Transverse colon (tissue), 4 donors: ENCODE measurements around the gene TRIM7.

Experiments used
- POLR2AphosphoS5 ChIP-seq, 3 donors: sonication (generic); formaldehyde crosslinking; IDR thresholded peaks; one replicate each; pipeline ENCODE4 v1.6.1; 2016; ENCODE audit warnings: antibody characterized with exemption in 3 of 3
- TF ChIP-seq, protein P1 (sequence below), 5 experiments: fragments of 200-600 bp in 3 of 5; fragments of 450-650 bp in 2 of 5; sonication (generic) in 3 of 5; IDR thresholded peaks; 1 replicate in 2 of 5; 2 replicates in 3 of 5; pipeline ENCODE4 v1.5.1; 2016 to 2017; ENCODE audit warnings: antibody characterized with exemption in 5 of 5, inconsistent platforms in 3 of 5, mild to moderate bottlenecking in 2 of 5, moderate library complexity in 1 of 5

GRCh38 chr5:181190711-181191525 is 14.1 kb downstream of the TRIM7 start:
- TF ChIP-seq, protein P1, sequence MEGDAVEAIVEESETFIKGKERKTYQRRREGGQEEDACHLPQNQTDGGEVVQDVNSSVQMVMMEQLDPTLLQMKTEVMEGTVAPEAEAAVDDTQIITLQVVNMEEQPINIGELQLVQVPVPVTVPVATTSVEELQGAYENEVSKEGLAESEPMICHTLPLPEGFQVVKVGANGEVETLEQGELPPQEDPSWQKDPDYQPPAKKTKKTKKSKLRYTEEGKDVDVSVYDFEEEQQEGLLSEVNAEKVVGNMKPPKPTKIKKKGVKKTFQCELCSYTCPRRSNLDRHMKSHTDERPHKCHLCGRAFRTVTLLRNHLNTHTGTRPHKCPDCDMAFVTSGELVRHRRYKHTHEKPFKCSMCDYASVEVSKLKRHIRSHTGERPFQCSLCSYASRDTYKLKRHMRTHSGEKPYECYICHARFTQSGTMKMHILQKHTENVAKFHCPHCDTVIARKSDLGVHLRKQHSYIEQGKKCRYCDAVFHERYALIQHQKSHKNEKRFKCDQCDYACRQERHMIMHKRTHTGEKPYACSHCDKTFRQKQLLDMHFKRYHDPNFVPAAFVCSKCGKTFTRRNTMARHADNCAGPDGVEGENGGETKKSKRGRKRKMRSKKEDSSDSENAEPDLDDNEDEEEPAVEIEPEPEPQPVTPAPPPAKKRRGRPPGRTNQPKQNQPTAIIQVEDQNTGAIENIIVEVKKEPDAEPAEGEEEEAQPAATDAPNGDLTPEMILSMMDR (IDR thresholded peaks at IDR 0.05), result peak in 3 of 5 experiments; percentile 16 to 33 (median 22)
- TF ChIP-seq POLR2AphosphoS5 (IDR thresholded peaks at IDR 0.05), result no peak
